Duodenal mucosa (tissue), 2 donors: ENCODE data around the gene TSEN2.

Source experiments
- H3K27ac ChIP-seq: one replicate; pipeline ENCODE4 v1.7.0; 2013; ENCODE audit warnings: low read depth, low read length
- H3K27me3 ChIP-seq, 2 donors: one replicate each; pipeline ENCODE4 v1.7.0; 2013; ENCODE audit warnings: low read length in 2 of 2, control low read depth in 1 of 2; ENCODE audit not compliant: insufficient read depth in 2 of 2, control insufficient read depth in 1 of 2
- H3K36me3 ChIP-seq, 2 donors: one replicate each; pipeline ENCODE4 v1.7.0; 2013; ENCODE audit warnings: low read length in 2 of 2, control low read depth in 1 of 2; ENCODE audit not compliant: insufficient read depth in 2 of 2, control insufficient read depth in 1 of 2
- H3K4me1 ChIP-seq, 2 donors: one replicate each; pipeline ENCODE4 v1.7.0; 2013; ENCODE audit warnings: low read length in 2 of 2, control low read depth in 1 of 2; ENCODE audit not compliant: insufficient read depth in 2 of 2, control insufficient read depth in 1 of 2
- H3K4me3 ChIP-seq, 2 donors: one replicate each; pipeline ENCODE4 v1.7.0; 2013; ENCODE audit warnings: low read length in 2 of 2, low read depth in 1 of 2
- H3K9ac ChIP-seq, 2 donors: one replicate each; pipeline ENCODE4 v1.7.0; 2013; ENCODE audit warnings: low read length in 2 of 2, low read depth in 1 of 2
- H3K9me3 ChIP-seq, 2 donors: one replicate each; pipeline ENCODE4 v1.7.0; 2013; ENCODE audit warnings: low read length in 2 of 2, control low read depth in 1 of 2; ENCODE audit not compliant: control insufficient read depth in 1 of 2

Gene TSEN2

GRCh38 chr3:12558706-12559105, 74.4 kb downstream of the TSEN2 start:
- no peak overlapping the region for H3K27ac ChIP-seq
- peak overlapping the region; percentile 21 to 87 for H3K9ac ChIP-seq
- H3K9me3 ChIP-seq = no peaks in the 10 kb centered on the region
- no peaks in the 10 kb centered on the region for H3K36me3 ChIP-seq
- no peaks in the 10 kb centered on the region for H3K27me3 ChIP-seq
- H3K4me1 ChIP-seq = peaks cover 27 to 38% of the 10 kb centered on the region in 2 donors
- peak overlapping the region; percentile 77 to 93 for H3K4me3 ChIP-seq

- H3K27me3 ChIP-seq = no peaks in the 10 kb centered on the region
- peaks cover 27 to 38% of the 10 kb centered on the region in 2 donors for H3K4me1 ChIP-seq
- H3K27ac ChIP-seq = no peak overlapping the region
- H3K9ac ChIP-seq = peak overlapping the region in 1 of 2 donors; percentile 5
- H3K36me3 ChIP-seq = no peaks in the 10 kb centered on the region
- no peak overlapping the region for H3K4me3 ChIP-seq
- H3K9me3 ChIP-seq = no peaks in the 10 kb centered on the region
Observed at GRCh38 chr3:12559520-12559919, 75.2 kb downstream of the TSEN2 start.

GRCh38 chr3:12560505-12561190, 76.4 kb downstream of the TSEN2 start:
- Histone ChIP-seq H3K9ac (no peak overlapping the region), H3K4me3 (no peak overlapping the region), H3K36me3 (no peaks in the 10 kb centered on the region), H3K4me1 (peaks cover 27 to 38% of the 10 kb centered on the region in 2 donors), H3K9me3 (no peaks in the 10 kb centered on the region), H3K27me3 (no peaks in the 10 kb centered on the region), H3K27ac (no peak overlapping the region)

- no peak overlapping the region for H3K27ac ChIP-seq
Observed at GRCh38 chr3:12561397-12561796, 77.1 kb downstream of the TSEN2 start.

GRCh38 chr3:12562451-12562850, 78.2 kb downstream of the TSEN2 start:
- Histone ChIP-seq H3K4me3 (no peak overlapping the region), H3K27me3 (no peaks in the 10 kb centered on the region), H3K4me1 (peaks cover 24 to 38% of the 10 kb centered on the region in 2 donors), H3K36me3 (no peaks in the 10 kb centered on the region), H3K9ac (no peak overlapping the region), H3K9me3 (peaks cover 0 to 7% of the 10 kb centered on the region in 2 donors), H3K27ac (no peak overlapping the region)

More at GRCh38 chr3:12561397-12561796, 77.1 kb downstream of the TSEN2 start:
- Histone ChIP-seq H3K27me3 (no peaks in the 10 kb centered on the region), H3K9ac (no peak overlapping the region), H3K36me3 (no peaks in the 10 kb centered on the region), H3K4me1 (peaks cover 26 to 38% of the 10 kb centered on the region in 2 donors), H3K9me3 (peaks cover 0 to 7% of the 10 kb centered on the region in 2 donors), H3K4me3 (no peak overlapping the region)

GRCh38 chr3:12566976-12567375, 82.7 kb downstream of the TSEN2 start:
- peaks cover 20 to 30% of the 10 kb centered on the region in 2 donors for H3K36me3 ChIP-seq
- H3K27me3 ChIP-seq = no peaks in the 10 kb centered on the region
- no peak overlapping the region for H3K27ac ChIP-seq

GRCh38 chr3:12568747-12569146, 84.5 kb downstream of the TSEN2 start:
- Histone ChIP-seq H3K36me3 (peaks cover 31 to 45% of the 10 kb centered on the region in 2 donors), H3K27me3 (no peaks in the 10 kb centered on the region), H3K27ac (no peak overlapping the region), H3K4me1 (no peaks in the 10 kb centered on the region), H3K9me3 (peaks cover 0 to 7% of the 10 kb centered on the region in 2 donors), H3K4me3 (no peak overlapping the region), H3K9ac (no peak overlapping the region)

More at GRCh38 chr3:12566976-12567375, 82.7 kb downstream of the TSEN2 start:
- no peak overlapping the region for H3K4me3 ChIP-seq
- no peak overlapping the region for H3K9ac ChIP-seq
- H3K9me3 ChIP-seq = peaks cover 0 to 7% of the 10 kb centered on the region in 2 donors
- no peaks in the 10 kb centered on the region for H3K4me1 ChIP-seq

- Histone ChIP-seq H3K27ac (no peak overlapping the region), H3K4me1 (no peaks in the 10 kb centered on the region), H3K9ac (no peak overlapping the region), H3K9me3 (peaks cover 0 to 7% of the 10 kb centered on the region in 2 donors), H3K27me3 (no peaks in the 10 kb centered on the region), H3K4me3 (no peak overlapping the region), H3K36me3 (peaks cover 41 to 56% of the 10 kb centered on the region in 2 donors)
Observed at GRCh38 chr3:12569836-12570235, 85.6 kb downstream of the TSEN2 start.

- Histone ChIP-seq H3K9ac (no peak overlapping the region), H3K4me3 (no peak overlapping the region), H3K4me1 (no peaks in the 10 kb centered on the region), H3K27me3 (no peaks in the 10 kb centered on the region), H3K27ac (no peak overlapping the region), H3K9me3 (no peaks in the 10 kb centered on the region), H3K36me3 (peaks cover 60 to 78% of the 10 kb centered on the region in 2 donors)
Observed at GRCh38 chr3:12571986-12572385, 87.7 kb downstream of the TSEN2 start.

GRCh38 chr3:12574131-12574530, 89.9 kb downstream of the TSEN2 start:
- no peak overlapping the region for H3K27ac ChIP-seq

More at GRCh38 chr3:12574131-12574530, 89.9 kb downstream of the TSEN2 start:
- H3K9ac ChIP-seq = no peak overlapping the region
- no peaks in the 10 kb centered on the region for H3K27me3 ChIP-seq
- no peak overlapping the region for H3K4me3 ChIP-seq
- H3K36me3 ChIP-seq = peaks cover 59 to 89% of the 10 kb centered on the region in 2 donors
- H3K9me3 ChIP-seq = no peaks in the 10 kb centered on the region
- H3K4me1 ChIP-seq = no peaks in the 10 kb centered on the region
